K562 (cell line): ENCODE measurements around the gene ZNF692. TPM values are rescaled to one million over a fixed set of nuclear protein-coding genes. Genes with fewer than 3 reads are reported as not detected.

Experiments
- CBFA2T2 ChIP-seq: fragments of 450-650 bp; conservative IDR thresholded peaks from 2 replicates; pipeline ENCODE4 v1.6.1; 2017; ENCODE audit warnings: mild to moderate bottlenecking
- CC2D1A ChIP-seq: fragments of 450-650 bp; IDR thresholded peaks from 2 replicates; pipeline ENCODE4 v1.6.1; 2017; ENCODE audit warnings: mild to moderate bottlenecking
- CTBP1 ChIP-seq: fragments of 450-650 bp; IDR thresholded peaks from 2 replicates; pipeline ENCODE4 v1.6.1; 2016; ENCODE audit warnings: borderline replicate concordance
- E2F8 ChIP-seq: fragments of 450-650 bp; IDR thresholded peaks from 2 replicates; pipeline ENCODE4 v1.7.1; 2018; ENCODE audit warnings: mild to moderate bottlenecking, low read depth; ENCODE audit not compliant: partially characterized antibody
- FOS ChIP-seq: IDR thresholded peaks from 3 replicates; pipeline ENCODE4 v1.6.1; 2011; ENCODE audit not compliant: insufficient read length; ENCODE audit errors: extremely low read depth
- FOXJ3 ChIP-seq: sonication (generic); formaldehyde crosslinking; IDR thresholded peaks from 2 replicates; pipeline ENCODE4 v1.4.0; 2020; ENCODE audit warnings: mild to moderate bottlenecking, missing genetic modification reagents
- HDAC6 ChIP-seq: IDR thresholded peaks from 2 replicates; pipeline ENCODE4 v1.6.1; 2012; ENCODE audit warnings: low read depth, mild to moderate bottlenecking, control low read depth, inconsistent platforms, low read length, moderate library complexity
- HMG20A ChIP-seq: fragments of 450-650 bp; formaldehyde crosslinking; conservative IDR thresholded peaks from 2 replicates; pipeline ENCODE4 v1.4.0; 2020; ENCODE audit warnings: mild to moderate bottlenecking, mixed read lengths
- MEF2D ChIP-seq: conservative IDR thresholded peaks from 2 replicates; pipeline ENCODE4 v1.6.1; 2016; ENCODE audit warnings: low read depth, missing genetic modification characterization, missing compliant biosample characterization
- NFXL1 ChIP-seq: fragments of 450-650 bp; formaldehyde crosslinking; IDR thresholded peaks from 2 replicates; pipeline ENCODE4 v1.4.0; 2021; ENCODE audit warnings: mild to moderate bottlenecking
- SIRT6 ChIP-seq: IDR thresholded peaks from one replicate; pipeline ENCODE4 v1.6.1; 2012; ENCODE audit warnings: low read depth, mild to moderate bottlenecking, control low read depth, inconsistent platforms, low read length, moderate library complexity
- SMAD4 ChIP-seq: fragments of 250-450 bp; sonication (Bioruptor Pico); conservative IDR thresholded peaks from 2 replicates; pipeline ENCODE4 v1.8.0; 2021; ENCODE audit warnings: inconsistent platforms, mild to moderate bottlenecking, moderate library complexity
- STAT5A ChIP-seq: IDR thresholded peaks from 2 replicates; pipeline ENCODE4 v1.6.1; 2012; ENCODE audit warnings: low read length, inconsistent platforms, borderline replicate concordance
- THAP12 ChIP-seq: fragments of 250-450 bp; sonication (Bioruptor Pico); IDR thresholded peaks from 2 replicates; pipeline ENCODE4 v1.9.0; 2021; ENCODE audit warnings: mild to moderate bottlenecking, inconsistent platforms
- ZBTB17 ChIP-seq: fragments of 450-650 bp; formaldehyde crosslinking; IDR thresholded peaks from 2 replicates; pipeline ENCODE4 v1.4.0; 2020; ENCODE audit warnings: mild to moderate bottlenecking
- ZC3H4 ChIP-seq: sonication (generic); formaldehyde crosslinking; IDR thresholded peaks from 2 replicates; pipeline ENCODE4 v1.9.0; 2021; ENCODE audit warnings: missing genetic modification reagents, borderline replicate concordance
- ZFX ChIP-seq: sonication (generic); formaldehyde crosslinking; IDR thresholded peaks from 2 replicates; pipeline ENCODE4 v1.8.0; 2022; ENCODE audit warnings: mild to moderate bottlenecking, missing genetic modification reagents, moderate library complexity
- polyA plus RNA-seq, 8 experiments: library from polyadenylated mRNA; depleted of rRNA in 4 of 8; stranded (reverse) in 5 of 8; unstranded in 3 of 8; fragments of >200 nt; fragmentation: Nextera tagmentation in 2 of 8; fragmentation: Illumina TruSeq in 1 of 8; extraction: Ambion mirVana in 2 of 8; extraction: Trizol in 1 of 8; gene quantifications; 2 replicates each; pipeline versions ENCODE4 v1.2.1 to v1.2.3, GENCODE V29; 2011 to 2014; ENCODE audit warnings: inconsistent platforms in 1 of 8, missing spikeins in 1 of 8
- total RNA-seq, 7 experiments: library from RNA; depleted of rRNA in 6 of 7; stranded (reverse); fragments of >200 nt in 6 of 7; fragmentation: Illumina TruSeq in 2 of 7; extraction: Trizol in 2 of 7; gene quantifications; 2 replicates each; pipeline versions ENCODE4 v1.2.1 to v1.2.3, GENCODE V29; 2011 to 2021; ENCODE audit warnings: low replicate concordance in 1 of 7
- TF ChIP-seq, protein P1 (sequence below): fragments of 200-800 bp; sonication (Bioruptor generic); IDR thresholded peaks from 2 replicates; pipeline ENCODE4 v1.6.1; 2016; ENCODE audit warnings: missing genetic modification characterization, missing compliant biosample characterization

Gene ZNF692
- total and polyA plus RNA-seq, 9 of the 15 experiments (the other 6 are each of a cell fraction or from before 2014, with no cell fraction given): 8.4 to 143 (median 55.9) TPM

- TF ChIP-seq THAP12 (CRISPR knock-in tag) (0 out of 2 replicates have a peak, but pooled peaks have one; percentile 35), ZBTB17 (CRISPR knock-in tag) (no peak), SIRT6 (no peak), ZFX (peak; percentile 96), E2F8 (no peak), NFXL1 (CRISPR knock-in tag) (no peak), MEF2D (tag) (peak; percentile 88), FOS (no peak), STAT5A (no peak; the same call in 1 of the 2 replicates), CTBP1 (no peak), HMG20A (CRISPR knock-in tag) (no peak), HDAC6 (no peak), CBFA2T2 (no peak), ZC3H4 (CRISPR knock-in tag) (no peak), FOXJ3 (CRISPR knock-in tag) (no peak), SMAD4 (CRISPR knock-in tag) (0 out of 2 replicates have a peak, but pooled peaks have one; percentile 22), CC2D1A (0 out of 2 replicates have a peak, but pooled peaks have one; percentile 10)
- TF ChIP-seq, protein P1, sequence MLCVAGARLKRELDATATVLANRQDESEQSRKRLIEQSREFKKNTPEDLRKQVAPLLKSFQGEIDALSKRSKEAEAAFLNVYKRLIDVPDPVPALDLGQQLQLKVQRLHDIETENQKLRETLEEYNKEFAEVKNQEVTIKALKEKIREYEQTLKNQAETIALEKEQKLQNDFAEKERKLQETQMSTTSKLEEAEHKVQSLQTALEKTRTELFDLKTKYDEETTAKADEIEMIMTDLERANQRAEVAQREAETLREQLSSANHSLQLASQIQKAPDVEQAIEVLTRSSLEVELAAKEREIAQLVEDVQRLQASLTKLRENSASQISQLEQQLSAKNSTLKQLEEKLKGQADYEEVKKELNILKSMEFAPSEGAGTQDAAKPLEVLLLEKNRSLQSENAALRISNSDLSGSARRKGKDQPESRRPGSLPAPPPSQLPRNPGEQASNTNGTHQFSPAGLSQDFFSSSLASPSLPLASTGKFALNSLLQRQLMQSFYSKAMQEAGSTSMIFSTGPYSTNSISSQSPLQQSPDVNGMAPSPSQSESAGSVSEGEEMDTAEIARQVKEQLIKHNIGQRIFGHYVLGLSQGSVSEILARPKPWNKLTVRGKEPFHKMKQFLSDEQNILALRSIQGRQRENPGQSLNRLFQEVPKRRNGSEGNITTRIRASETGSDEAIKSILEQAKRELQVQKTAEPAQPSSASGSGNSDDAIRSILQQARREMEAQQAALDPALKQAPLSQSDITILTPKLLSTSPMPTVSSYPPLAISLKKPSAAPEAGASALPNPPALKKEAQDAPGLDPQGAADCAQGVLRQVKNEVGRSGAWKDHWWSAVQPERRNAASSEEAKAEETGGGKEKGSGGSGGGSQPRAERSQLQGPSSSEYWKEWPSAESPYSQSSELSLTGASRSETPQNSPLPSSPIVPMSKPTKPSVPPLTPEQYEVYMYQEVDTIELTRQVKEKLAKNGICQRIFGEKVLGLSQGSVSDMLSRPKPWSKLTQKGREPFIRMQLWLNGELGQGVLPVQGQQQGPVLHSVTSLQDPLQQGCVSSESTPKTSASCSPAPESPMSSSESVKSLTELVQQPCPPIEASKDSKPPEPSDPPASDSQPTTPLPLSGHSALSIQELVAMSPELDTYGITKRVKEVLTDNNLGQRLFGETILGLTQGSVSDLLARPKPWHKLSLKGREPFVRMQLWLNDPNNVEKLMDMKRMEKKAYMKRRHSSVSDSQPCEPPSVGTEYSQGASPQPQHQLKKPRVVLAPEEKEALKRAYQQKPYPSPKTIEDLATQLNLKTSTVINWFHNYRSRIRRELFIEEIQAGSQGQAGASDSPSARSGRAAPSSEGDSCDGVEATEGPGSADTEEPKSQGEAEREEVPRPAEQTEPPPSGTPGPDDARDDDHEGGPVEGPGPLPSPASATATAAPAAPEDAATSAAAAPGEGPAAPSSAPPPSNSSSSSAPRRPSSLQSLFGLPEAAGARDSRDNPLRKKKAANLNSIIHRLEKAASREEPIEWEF (CRISPR knock-in tag): 0 out of 2 replicates have a peak, but pooled peaks have one; percentile 43
Measured at GRCh38 chr1:248872752-248873408, 14.0 kb upstream of the ZNF692 start (continued).
